Activated CD8-positive, alpha-beta T cell treated with anti-CD3 and anti-CD28 coated beads for 36 hours (primary cell): Measurements from ENCODE around the gene FSTL3. TPM values are rescaled to one million over a fixed set of nuclear protein-coding genes. Genes with fewer than 3 reads are reported as not detected.

Experiments
- ATAC-seq: fragments of 200-7000 bp; cut with Tn5 transposase; one replicate; pipeline ENCODE4 v1.10.0; 2021; ENCODE audit warnings: mild to moderate bottlenecking, moderate library complexity
- CTCF ChIA-PET: fragments of 350-600 bp; sonication (Branson Sonifier 250); formaldehyde crosslinking; loops from one replicate; lab custom pipeline; 2021; ENCODE audit warnings: antibody characterized with exemption; lab: Charles Lee
- POLR2A ChIA-PET: fragments of 350-600 bp; sonication (Branson Sonifier 250); formaldehyde crosslinking; loops from one replicate; lab custom pipeline; 2021; ENCODE audit warnings: antibody characterized with exemption; lab: Charles Lee
- DNase-seq: peaks from one replicate; pipeline ENCODE4 v3.0.0-alpha.2; 2020
- H3K27ac Mint-ChIP-seq: one replicate; pipeline ENCODE4 v1.8.0; 2021; ENCODE audit warnings: mild to moderate bottlenecking, mixed read lengths
- H3K27me3 Mint-ChIP-seq: one replicate; pipeline ENCODE4 v1.8.0; 2021; ENCODE audit warnings: mixed read lengths
- H3K36me3 Mint-ChIP-seq: one replicate; pipeline ENCODE4 v1.8.0; 2021; ENCODE audit warnings: low read depth, mixed read lengths
- H3K4me1 Mint-ChIP-seq: one replicate; pipeline ENCODE4 v1.8.0; 2021; ENCODE audit warnings: low read depth, mixed read lengths
- H3K4me3 Mint-ChIP-seq: one replicate; pipeline ENCODE4 v1.8.0; 2021; ENCODE audit warnings: mild to moderate bottlenecking, moderate library complexity, mixed read lengths
- H3K9me3 Mint-ChIP-seq: one replicate; pipeline ENCODE4 v1.8.0; 2021; ENCODE audit warnings: mixed read lengths
- intact Hi-C: fragments of 100-400 bp; cut with micrococcal nuclease; formaldehyde crosslinking; loops from one replicate; pipeline ENCODE4 v1.10.0; 2022
- total RNA-seq, 2 experiments: library from RNA; stranded (reverse); gene quantifications; one replicate each; pipeline ENCODE4 v1.2.3, GENCODE V29; 2021
- TF ChIP-seq, protein P1 (sequence below): fragments of 200-600 bp; IDR thresholded peaks from one replicate; pipeline ENCODE4 v1.8.0; 2022; ENCODE audit warnings: antibody characterized with exemption, mild to moderate bottlenecking

The FSTL3 gene
- total RNA-seq, 2 experiments from 2014 or later, result 12.3 TPM

DNA sequence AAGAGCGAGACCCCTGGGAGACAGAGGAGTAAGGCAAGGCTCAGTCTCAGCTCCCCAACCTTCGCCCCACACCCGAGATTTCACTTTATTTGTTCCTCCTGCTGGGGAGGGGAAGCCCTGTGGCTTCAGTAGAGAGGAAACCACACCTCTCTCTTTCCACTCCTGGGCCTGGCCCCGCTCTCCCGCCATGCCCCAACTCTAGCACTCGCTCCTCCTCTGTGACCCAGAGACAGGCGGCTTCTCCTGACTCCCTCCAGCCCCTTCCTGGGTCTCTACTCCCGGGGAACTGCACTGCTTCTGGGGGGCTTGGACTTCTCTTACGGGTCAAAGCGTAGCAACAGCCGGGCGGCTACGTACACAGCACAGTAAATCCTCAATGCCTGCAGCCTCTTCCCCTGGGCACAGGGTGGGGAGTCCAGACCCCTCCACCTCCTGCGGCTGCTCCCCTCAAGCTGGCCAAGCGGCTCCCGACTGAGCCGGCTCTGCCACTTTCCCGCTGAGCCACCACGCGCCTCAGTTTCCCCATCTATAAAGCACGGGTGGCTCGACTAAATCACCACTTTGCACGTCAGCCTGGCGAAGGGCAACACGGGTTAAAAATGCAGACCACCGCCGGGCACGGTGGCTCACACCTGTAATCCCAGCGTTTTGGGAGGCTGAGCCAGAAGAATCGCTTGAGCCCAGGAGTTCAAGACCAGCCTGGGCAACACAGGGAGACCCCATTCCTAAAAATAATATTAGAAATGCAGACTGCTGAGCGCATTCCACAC lies 14.6 kb upstream of the FSTL3 start:
- no peaks in the 10 kb centered on the region for H3K9me3 Mint-ChIP-seq
- POLR2A ChIA-PET, result interaction anchor here (0.6 to 2.4 kb wide), 12 partner anchors 9 to 137 kb away, joined by 3 to 6 read pairs (median 4); partner anchors contain the start of genes POLRMT and PTBP1
- H3K36me3 Mint-ChIP-seq, result peaks cover 31% of the 10 kb centered on the region
- ATAC-seq (peak; percentile 38), DNase-seq (peak; percentile 79)
- peak overlapping the region; percentile 93 for H3K27ac Mint-ChIP-seq
- TF ChIP-seq, protein P1, sequence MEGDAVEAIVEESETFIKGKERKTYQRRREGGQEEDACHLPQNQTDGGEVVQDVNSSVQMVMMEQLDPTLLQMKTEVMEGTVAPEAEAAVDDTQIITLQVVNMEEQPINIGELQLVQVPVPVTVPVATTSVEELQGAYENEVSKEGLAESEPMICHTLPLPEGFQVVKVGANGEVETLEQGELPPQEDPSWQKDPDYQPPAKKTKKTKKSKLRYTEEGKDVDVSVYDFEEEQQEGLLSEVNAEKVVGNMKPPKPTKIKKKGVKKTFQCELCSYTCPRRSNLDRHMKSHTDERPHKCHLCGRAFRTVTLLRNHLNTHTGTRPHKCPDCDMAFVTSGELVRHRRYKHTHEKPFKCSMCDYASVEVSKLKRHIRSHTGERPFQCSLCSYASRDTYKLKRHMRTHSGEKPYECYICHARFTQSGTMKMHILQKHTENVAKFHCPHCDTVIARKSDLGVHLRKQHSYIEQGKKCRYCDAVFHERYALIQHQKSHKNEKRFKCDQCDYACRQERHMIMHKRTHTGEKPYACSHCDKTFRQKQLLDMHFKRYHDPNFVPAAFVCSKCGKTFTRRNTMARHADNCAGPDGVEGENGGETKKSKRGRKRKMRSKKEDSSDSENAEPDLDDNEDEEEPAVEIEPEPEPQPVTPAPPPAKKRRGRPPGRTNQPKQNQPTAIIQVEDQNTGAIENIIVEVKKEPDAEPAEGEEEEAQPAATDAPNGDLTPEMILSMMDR, result no peak
- H3K27me3 Mint-ChIP-seq, result no peaks in the 10 kb centered on the region
- intact Hi-C loops, result no loop called here
- peak overlapping the region; percentile 95 for H3K4me3 Mint-ChIP-seq
- CTCF ChIA-PET, result interaction anchor here (1.0 kb wide), 2 partner anchors 73 to 77 kb away, joined by 3 to 4 read pairs; no protein-coding TSS in a partner anchor
- peaks cover 31% of the 10 kb centered on the region for H3K4me1 Mint-ChIP-seq

DNA sequence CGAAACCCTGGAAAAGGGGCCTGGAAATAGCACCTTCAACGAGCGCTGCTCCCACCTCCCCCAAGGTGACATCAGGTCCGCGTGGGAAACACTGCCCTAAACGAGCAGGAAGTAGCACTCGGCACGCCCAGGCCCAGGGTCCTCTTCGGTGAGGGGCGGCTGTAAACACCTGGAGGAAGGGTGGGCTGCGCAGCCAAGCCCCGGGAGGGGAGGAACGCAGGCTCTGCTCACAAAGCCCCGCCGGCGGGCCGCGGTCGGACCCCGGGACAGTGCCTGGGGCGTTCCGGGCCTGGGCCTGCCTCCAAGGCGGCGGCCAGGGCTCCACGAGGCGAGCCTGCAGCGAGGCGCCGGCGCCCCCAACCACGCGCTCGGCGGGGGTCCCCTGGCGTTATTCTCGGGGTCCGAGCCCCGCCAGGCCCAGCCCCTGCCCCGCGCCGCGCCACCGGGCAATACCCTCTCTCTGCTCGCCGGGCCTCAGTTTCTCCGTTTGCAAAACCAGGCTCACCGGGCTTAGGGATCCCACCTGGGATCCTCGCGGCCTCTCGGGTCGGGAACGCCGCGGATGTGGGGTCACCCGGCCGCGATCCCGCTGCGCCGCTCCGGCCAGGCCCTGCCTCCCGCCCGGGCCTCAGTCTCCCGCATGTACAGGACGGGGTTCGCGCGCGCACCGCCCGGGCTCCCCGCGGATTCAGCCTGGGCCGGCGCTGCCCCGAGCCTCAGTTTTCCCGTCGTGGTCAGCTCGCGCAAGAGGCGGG lies 13.8 kb upstream of the FSTL3 start:
- TF ChIP-seq, protein P1, result no peak
- Mint-ChIP-seq H3K4me3 (peak overlapping the region; percentile 95), H3K36me3 (peaks cover 27% of the 10 kb centered on the region), H3K9me3 (no peaks in the 10 kb centered on the region), H3K27me3 (no peaks in the 10 kb centered on the region), H3K4me1 (peaks cover 25% of the 10 kb centered on the region), H3K27ac (peak overlapping the region; percentile 93)
- ATAC-seq, result peak; percentile 31
- peak; percentile 86 for DNase-seq
- ChIA-PET POLR2A (interaction anchor here (0.9 to 2.2 kb wide), 4 partner anchors 29 to 136 kb away, joined by 3 to 5 read pairs (median 4); partner anchors contain the start of genes BSG and POLRMT), CTCF (interaction anchor here (1.7 to 1.9 kb wide), 2 partner anchors 72 to 107 kb away, joined by 4 to 13 read pairs; no protein-coding TSS in a partner anchor)
- intact Hi-C loops, result no loop called here

DNA sequence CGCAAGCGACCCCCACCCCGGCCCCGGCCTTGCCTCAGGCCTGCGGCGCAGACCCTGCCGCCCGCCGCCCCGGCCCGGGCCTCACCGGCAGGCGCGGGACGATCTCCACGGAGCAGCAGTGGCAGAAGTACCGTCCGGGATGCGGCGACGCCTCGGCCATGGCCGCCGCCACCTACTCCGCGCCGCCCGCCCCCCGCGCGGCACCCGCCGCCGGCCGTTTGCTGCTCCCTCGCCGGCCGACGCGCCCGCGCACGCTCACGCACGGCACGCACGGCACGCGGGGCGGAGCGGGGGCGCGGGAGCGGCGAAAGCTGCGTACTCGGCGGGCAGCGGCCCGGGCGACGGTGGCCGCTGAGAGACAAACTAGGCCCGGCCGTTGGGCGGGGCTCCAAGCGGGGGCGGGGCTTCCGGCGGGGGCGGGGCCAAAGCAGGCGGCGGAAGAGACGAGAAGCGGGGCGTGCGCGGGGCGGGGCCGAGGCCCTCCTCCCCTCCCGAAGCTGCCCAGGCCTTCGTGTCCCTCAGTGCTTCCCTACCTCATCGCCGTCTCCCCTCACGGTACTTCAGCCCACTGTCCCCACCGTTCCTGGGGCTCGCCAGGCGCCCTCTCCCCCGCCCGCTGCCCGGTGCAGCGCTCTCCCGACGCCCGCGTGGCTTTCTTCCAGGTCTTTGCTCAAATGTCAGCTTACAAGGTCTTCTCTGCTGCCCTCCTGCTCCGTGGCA lies 13.1 kb upstream of the FSTL3 start, which contains the start of gene RNF126:
RNF126 (minus strand) TSS at position 253 of the 720 bp plus-strand sequence; CDS start at position 160, 93 bp downstream.
- peak; percentile 92 for DNase-seq
- intact Hi-C loops, result no loop called here
- H3K36me3 Mint-ChIP-seq, result peaks cover 25% of the 10 kb centered on the region
- ChIA-PET CTCF (interaction anchor here (1.2 to 1.9 kb wide), 3 partner anchors 71 to 152 kb away, joined by 3 to 13 read pairs (median 4); no protein-coding TSS in a partner anchor), POLR2A (interaction anchor here (0.7 to 1.3 kb wide), 7 partner anchors 12 to 135 kb away, joined by 3 to 7 read pairs (median 4); partner anchors contain the start of genes BSG, FSTL3 and POLRMT)
- H3K27ac Mint-ChIP-seq, result peak within 1 kb of the TSS; percentile 93
- ATAC-seq, result peak; percentile 72
- TF ChIP-seq, protein P1, result no peak
- no peaks in the 10 kb centered on the region for H3K9me3 Mint-ChIP-seq
- H3K4me3 Mint-ChIP-seq, result peak within 1 kb of the TSS; percentile 95
- H3K4me1 Mint-ChIP-seq, result peaks cover 24% of the 10 kb centered on the region
- H3K27me3 Mint-ChIP-seq, result peaks cover 2% of the 10 kb centered on the region

GRCh38 chr19:663682-664117 lies 12.5 kb upstream of the FSTL3 start:
- peaks cover 20% of the 10 kb centered on the region for H3K4me1 Mint-ChIP-seq
- H3K9me3 Mint-ChIP-seq, result no peaks in the 10 kb centered on the region
- TF ChIP-seq, protein P1, result no peak
- H3K27me3 Mint-ChIP-seq, result peaks cover 3% of the 10 kb centered on the region
- POLR2A ChIA-PET, result interaction anchor here (0.7 to 1.3 kb wide), 6 partner anchors 12 to 135 kb away, joined by 3 to 7 read pairs (median 4); partner anchors contain the start of genes FSTL3 and POLRMT
- H3K36me3 Mint-ChIP-seq, result peaks cover 25% of the 10 kb centered on the region
- H3K4me3 Mint-ChIP-seq, result peak overlapping the region; percentile 95
- intact Hi-C loops, result loop anchor here (1.0 kb wide), 1 partner anchor 71 kb away; no protein-coding TSS in a partner anchor
- ATAC-seq, result no peak
- CTCF ChIA-PET, result interaction anchor here (1.2 to 1.9 kb wide), 3 partner anchors 70 to 153 kb away, joined by 3 to 13 read pairs (median 4); no protein-coding TSS in a partner anchor
- H3K27ac Mint-ChIP-seq, result peak overlapping the region; percentile 86
- DNase-seq, result no peak
